Endothelial cell of umbilical vein (primary cell): Measurements from ENCODE around the gene FBLIM1.

Experiments used
- CTCF ChIP-seq, 2 donors: IDR thresholded peaks; 1 replicate in 1 of 2; 2 replicates in 1 of 2; pipeline ENCODE4 v1.5.1; 2011; ENCODE audit warnings: low read length in 2 of 2, mild to moderate bottlenecking in 2 of 2, moderate library complexity in 2 of 2, control low read depth in 1 of 2, inconsistent platforms in 1 of 2, low read depth in 1 of 2; ENCODE audit not compliant: insufficient read depth in 1 of 2; ENCODE audit errors: extremely low read depth in 1 of 2
- EZH2 ChIP-seq: IDR thresholded peaks from 2 replicates; pipeline ENCODE4 v1.6.1; 2012; ENCODE audit warnings: borderline replicate concordance, low read depth, mild to moderate bottlenecking, moderate library complexity, low read length, inconsistent platforms; ENCODE audit not compliant: severe bottlenecking
- FOS ChIP-seq: IDR thresholded peaks from 2 replicates; pipeline ENCODE4 v1.6.1; 2011; ENCODE audit warnings: mild to moderate bottlenecking, low read length, moderate library complexity, borderline replicate concordance; ENCODE audit not compliant: insufficient read depth
- JUN ChIP-seq: IDR thresholded peaks from 2 replicates; pipeline ENCODE4 v1.6.1; 2011; ENCODE audit warnings: borderline replicate concordance, low read depth; ENCODE audit not compliant: insufficient read length, insufficient read depth
- MAX ChIP-seq: IDR thresholded peaks from 2 replicates; pipeline ENCODE4 v1.6.1; 2011; ENCODE audit not compliant: insufficient read depth, insufficient read length
- MYC ChIP-seq: IDR thresholded peaks from one replicate; pipeline ENCODE4 v1.6.1; 2011; ENCODE audit warnings: mild to moderate bottlenecking, low read depth, low read length
- POLR2A ChIP-seq: IDR thresholded peaks from 2 replicates; pipeline ENCODE4 v1.6.1; 2012; ENCODE audit warnings: low read depth, mild to moderate bottlenecking, control low read depth, low read length
- POLR2AphosphoS5 ChIP-seq: IDR thresholded peaks from 2 replicates; pipeline ENCODE4 v1.6.1; 2012; ENCODE audit warnings: low read depth, mild to moderate bottlenecking, control low read depth, low read length, moderate library complexity; ENCODE audit not compliant: insufficient read depth

GRCh38 chr1:15760520-15761211, 2.1 kb downstream of the FBLIM1 start:
- TF ChIP-seq POLR2A (peak; percentile 78), CTCF (IDR thresholded peaks at IDR 0.05; ENCODE audit: extremely low read depth in 1 of 2, insufficient read depth in 1 of 2, low read depth in 1 of 2, low read length in 2 of 2) (no peak), EZH2 (no peak), FOS (peak; percentile 65), POLR2AphosphoS5 (peak; percentile 91), MYC (peak; percentile 45), MAX (no peak), JUN (peak; percentile 36)
